Stimulated activated CD4-positive, alpha-beta T cell treated with anti-CD3 and anti-CD28 coated beads, Interleukin-4, amount 100 ng/mL, for 24 hours (primary cell): ENCODE data around the gene B4GAT1.
"Not testable (repeated sequence)": the region's sequence is repeated elsewhere in the genome, so short reads cannot be mapped to it uniquely, and the experiment has no call there.

Experiments used
- DNase-seq: peaks from one replicate; pipeline ENCODE4 v3.0.0-alpha.2; 2020

The B4GAT1 gene

GRCh38 chr11:66362481-66363147 lies 15.2 kb upstream of the B4GAT1 start:
- no peak for DNase-seq

GRCh38 chr11:66361502-66361941 lies 14.1 kb upstream of the B4GAT1 start:
- DNase-seq: no peak

GRCh38 chr11:66360406-66361073 lies 13.1 kb upstream of the B4GAT1 start:
- no peak for DNase-seq

- no peak for DNase-seq
These were observed 12.2 kb upstream of the B4GAT1 start for GRCh38 chr11:66359662-66360087.

GRCh38 chr11:66350560-66351235 lies 3.3 kb upstream of the B4GAT1 start:
- not testable (repeated sequence) for DNase-seq

- no peak for DNase-seq
These were observed 1.6 kb upstream of the B4GAT1 start for GRCh38 chr11:66349084-66349386.

GRCh38 chr11:66346476-66347424 lies 679 bp downstream of the B4GAT1 start:
- DNase-seq: no peak

GRCh38 chr11:66345316-66345649 lies 2.1 kb downstream of the B4GAT1 start:
- DNase-seq: no peak

GRCh38 chr11:66344550-66345315 lies 2.7 kb downstream of the B4GAT1 start, which contains the start of gene BRMS1:
Gene BRMS1 (minus strand): TSS chr11:66345104. CDS start chr11:66342234, 2,870 bp downstream.
- peak; percentile 97 for DNase-seq

GRCh38 chr11:66343176-66343575 lies 4.3 kb downstream of the B4GAT1 start:
- no peak for DNase-seq

- no peak for DNase-seq
These were observed 5.8 kb downstream of the B4GAT1 start for GRCh38 chr11:66341502-66342126.

GRCh38 chr11:66340596-66341501 lies 6.6 kb downstream of the B4GAT1 start:
- no peak for DNase-seq

GRCh38 chr11:66339686-66340483 lies 7.5 kb downstream of the B4GAT1 start:
- DNase-seq: no peak

GRCh38 chr11:66339162-66339675 lies 8.2 kb downstream of the B4GAT1 start:
- DNase-seq: no peak

GRCh38 chr11:66338276-66339161 lies 8.9 kb downstream of the B4GAT1 start:
- no peak for DNase-seq

- no peak for DNase-seq
These were observed 10.1 kb downstream of the B4GAT1 start for GRCh38 chr11:66337103-66337899.
